ENCODE measurements around the gene IGSF5.

Gene IGSF5

GRCh38 chr21:39825250-39825649 is 80.3 kb downstream of the IGSF5 start:
- DNase-seq (ENCODE audit: low spot score) = no peak

GRCh38 chr21:39834543-39834942 is 89.6 kb downstream of the IGSF5 start:
- no peak for DNase-seq (ENCODE audit: low spot score)

- no peak for DNase-seq (ENCODE audit: low spot score)
Measured at GRCh38 chr21:39837861-39838359, 92.9 kb downstream of the IGSF5 start.

GRCh38 chr21:39840373-39841097 is 95.6 kb downstream of the IGSF5 start:
- peak; percentile 23 for DNase-seq (ENCODE audit: low spot score)

- no peak for DNase-seq (ENCODE audit: low spot score)
Measured at GRCh38 chr21:39842741-39843459, 97.9 kb downstream of the IGSF5 start.

- DNase-seq (ENCODE audit: low spot score) = no peak
Measured at GRCh38 chr21:39843483-39843882, 98.5 kb downstream of the IGSF5 start.

- no peak for DNase-seq (ENCODE audit: low spot score)
Measured at GRCh38 chr21:39843916-39844315, 98.9 kb downstream of the IGSF5 start.

- no peak for DNase-seq (ENCODE audit: low spot score)
Measured at GRCh38 chr21:39845571-39846130, 100.7 kb downstream of the IGSF5 start.

GRCh38 chr21:39847877-39848276 is 102.9 kb downstream of the IGSF5 start:
- no peak for DNase-seq (ENCODE audit: low spot score)

GRCh38 chr21:39849014-39849655 is 104.2 kb downstream of the IGSF5 start:
- DNase-seq (ENCODE audit: low spot score) = no peak

- DNase-seq (ENCODE audit: low spot score) = no peak
Measured at GRCh38 chr21:39850333-39850732, 105.3 kb downstream of the IGSF5 start.

- no peak for DNase-seq (ENCODE audit: low spot score)
Measured at GRCh38 chr21:39851002-39851618, 106.1 kb downstream of the IGSF5 start.
